ENCODE data around the gene MAST2.

Gene MAST2

GRCh38 chr1:45913183-45913683 is 109.8 kb downstream of the MAST2 start:
- no peak overlapping the region for H3K27ac ChIP-seq
- H3K4me3 ChIP-seq (ENCODE audit: low read depth in 1 of 2, low read length in 1 of 2), result no peak overlapping the region
- H3K4me1 ChIP-seq (ENCODE audit: control insufficient read depth in 1 of 2, insufficient read depth in 1 of 2, low read depth in 1 of 2, low read length in 1 of 2), result no peaks in the 10 kb centered on the region

GRCh38 chr1:45913731-45914501 is 110.5 kb downstream of the MAST2 start:
- Histone ChIP-seq H3K4me1 (ENCODE audit: control insufficient read depth in 1 of 2, insufficient read depth in 1 of 2, low read depth in 1 of 2, low read length in 1 of 2) (no peaks in the 10 kb centered on the region), H3K4me3 (ENCODE audit: low read depth in 1 of 2, low read length in 1 of 2) (no peak overlapping the region), H3K27me3 (no peaks in the 10 kb centered on the region), H3K36me3 (no peaks in the 10 kb centered on the region), H3K9me3 (no peaks in the 10 kb centered on the region), H3K27ac (no peak overlapping the region)
- TF ChIP-seq CTCF (IDR thresholded peaks at IDR 0.05), result no peak

More at GRCh38 chr1:45913183-45913683, 109.8 kb downstream of the MAST2 start:
- Histone ChIP-seq H3K27me3 (no peaks in the 10 kb centered on the region), H3K9me3 (no peaks in the 10 kb centered on the region), H3K36me3 (no peaks in the 10 kb centered on the region)
- no peak for TF ChIP-seq CTCF (IDR thresholded peaks at IDR 0.05)

- no peaks in the 10 kb centered on the region for H3K9me3 ChIP-seq
- no peak for TF ChIP-seq CTCF (IDR thresholded peaks at IDR 0.05)
- H3K4me3 ChIP-seq (ENCODE audit: low read depth in 1 of 2, low read length in 1 of 2), result no peak overlapping the region
- no peak overlapping the region for H3K27ac ChIP-seq
- no peaks in the 10 kb centered on the region for H3K27me3 ChIP-seq
- H3K36me3 ChIP-seq, result no peaks in the 10 kb centered on the region
- H3K4me1 ChIP-seq (ENCODE audit: control insufficient read depth in 1 of 2, insufficient read depth in 1 of 2, low read depth in 1 of 2, low read length in 1 of 2), result no peaks in the 10 kb centered on the region
Observed at GRCh38 chr1:45914836-45915235, 111.4 kb downstream of the MAST2 start.

- no peaks in the 10 kb centered on the region for H3K9me3 ChIP-seq
- no peak overlapping the region for H3K27ac ChIP-seq
- H3K36me3 ChIP-seq, result no peaks in the 10 kb centered on the region
- no peaks in the 10 kb centered on the region for H3K27me3 ChIP-seq
- no peak overlapping the region for H3K4me3 ChIP-seq (ENCODE audit: low read depth in 1 of 2, low read length in 1 of 2)
- no peaks in the 10 kb centered on the region for H3K4me1 ChIP-seq (ENCODE audit: control insufficient read depth in 1 of 2, insufficient read depth in 1 of 2, low read depth in 1 of 2, low read length in 1 of 2)
- no peak for TF ChIP-seq CTCF (IDR thresholded peaks at IDR 0.05)
Observed at GRCh38 chr1:45922374-45922773, 119.0 kb downstream of the MAST2 start.

- no peaks in the 10 kb centered on the region for H3K27me3 ChIP-seq
- no peaks in the 10 kb centered on the region for H3K36me3 ChIP-seq
- H3K4me1 ChIP-seq (ENCODE audit: control insufficient read depth in 1 of 2, insufficient read depth in 1 of 2, low read depth in 1 of 2, low read length in 1 of 2), result no peaks in the 10 kb centered on the region
- TF ChIP-seq CTCF (IDR thresholded peaks at IDR 0.05), result no peak
- H3K9me3 ChIP-seq, result no peaks in the 10 kb centered on the region
- H3K27ac ChIP-seq, result no peak overlapping the region
- no peak overlapping the region for H3K4me3 ChIP-seq (ENCODE audit: low read depth in 1 of 2, low read length in 1 of 2)
Observed at GRCh38 chr1:45922813-45923212, 119.4 kb downstream of the MAST2 start.

Data from neutrophil (primary cell).